ENCODE results near the gene NAALADL2. TPM values are rescaled to one million over a fixed set of nuclear protein-coding genes. Genes with fewer than 3 reads are reported as not detected.

NAALADL2 gene
- total and polyA plus RNA-seq, 3 donors from 2014 or later: 5.4 to 15.6 (median 6.0) TPM

GRCh38 chr3:175003590-175003989, 144.5 kb downstream of the NAALADL2 start:
- no peaks in the 10 kb centered on the region for H3K36me3 ChIP-seq (ENCODE audit: low read depth, missing control alignments)
- no peaks in the 10 kb centered on the region for H3K27me3 ChIP-seq
- WGBS, 2 donors: 92 to 100% methylated on average over 2 of the region's 2 CpGs
- DNase-seq: no peak
- TF ChIP-seq CTCF (IDR thresholded peaks at IDR 0.05) (no peak), POLR2A (IDR thresholded peaks at IDR 0.05) (no peak)
- no peaks in the 10 kb centered on the region for H3K9me3 ChIP-seq
- H3K4me3 ChIP-seq: no peak overlapping the region
- intact Hi-C loops (cut with DNase I; ENCODE audit: low total_unique reads): no loop called here
- no peaks in the 10 kb centered on the region for H3K4me1 ChIP-seq
- no peak overlapping the region for H3K27ac ChIP-seq

- TF ChIP-seq CTCF (IDR thresholded peaks at IDR 0.05) (no peak), POLR2A (IDR thresholded peaks at IDR 0.05) (no peak)
- DNase-seq: no peak
- Histone ChIP-seq H3K36me3 (ENCODE audit: low read depth, missing control alignments) (no peaks in the 10 kb centered on the region), H3K4me3 (no peak overlapping the region), H3K27me3 (no peaks in the 10 kb centered on the region), H3K9me3 (no peaks in the 10 kb centered on the region), H3K27ac (no peak overlapping the region), H3K4me1 (no peaks in the 10 kb centered on the region)
- intact Hi-C loops (cut with DNase I; ENCODE audit: low total_unique reads): no loop called here
- WGBS, 2 donors: 48 to 68% methylated on average over 1 of the region's 1 CpG
Measured at GRCh38 chr3:175005193-175005592, 146.1 kb downstream of the NAALADL2 start.

GRCh38 chr3:175005881-175006280, 146.7 kb downstream of the NAALADL2 start:
- intact Hi-C loops (cut with DNase I; ENCODE audit: low total_unique reads): no loop called here
- no peak for DNase-seq
- TF ChIP-seq POLR2A (IDR thresholded peaks at IDR 0.05) (no peak), CTCF (IDR thresholded peaks at IDR 0.05) (no peak)
- H3K4me1 ChIP-seq: no peaks in the 10 kb centered on the region
- WGBS, 2 donors: 80 to 82% methylated on average over 5 of the region's 5 CpGs
- H3K27me3 ChIP-seq: no peaks in the 10 kb centered on the region
- H3K4me3 ChIP-seq: no peak overlapping the region
- no peak overlapping the region for H3K27ac ChIP-seq
- no peaks in the 10 kb centered on the region for H3K9me3 ChIP-seq
- H3K36me3 ChIP-seq (ENCODE audit: low read depth, missing control alignments): no peaks in the 10 kb centered on the region

- intact Hi-C loops (cut with DNase I; ENCODE audit: low total_unique reads): no loop called here
- WGBS, 2 donors: 96 to 100% methylated on average over 1 of the region's 1 CpG
- Histone ChIP-seq H3K36me3 (ENCODE audit: low read depth, missing control alignments) (no peaks in the 10 kb centered on the region), H3K27me3 (no peaks in the 10 kb centered on the region), H3K4me1 (no peaks in the 10 kb centered on the region), H3K9me3 (no peaks in the 10 kb centered on the region), H3K27ac (no peak overlapping the region), H3K4me3 (no peak overlapping the region)
- no peak for TF ChIP-seq CTCF (IDR thresholded peaks at IDR 0.05)
- TF ChIP-seq POLR2A (IDR thresholded peaks at IDR 0.05): no peak
- DNase-seq: no peak
Measured at GRCh38 chr3:175007306-175007705, 148.2 kb downstream of the NAALADL2 start.

- H3K36me3 ChIP-seq (ENCODE audit: low read depth, missing control alignments): no peaks in the 10 kb centered on the region
- no peak overlapping the region for H3K27ac ChIP-seq
- no peak for TF ChIP-seq POLR2A (IDR thresholded peaks at IDR 0.05)
- no peak for TF ChIP-seq CTCF (IDR thresholded peaks at IDR 0.05)
- no peak overlapping the region for H3K4me3 ChIP-seq
- intact Hi-C loops (cut with DNase I; ENCODE audit: low total_unique reads): no loop called here
- H3K4me1 ChIP-seq: no peaks in the 10 kb centered on the region
- DNase-seq: no peak
- H3K9me3 ChIP-seq: no peaks in the 10 kb centered on the region
- H3K27me3 ChIP-seq: no peaks in the 10 kb centered on the region
- WGBS, 2 donors: 92 to 96% methylated on average over 2 of the region's 2 CpGs
Measured at GRCh38 chr3:175009295-175009694, 150.2 kb downstream of the NAALADL2 start.
